ENCODE measurements around the gene COL26A1. TPM values are rescaled to one million over a fixed set of nuclear protein-coding genes. Genes with fewer than 3 reads are reported as not detected.

The COL26A1 gene
- total RNA-seq, 1 experiment from 2014 or later, result 0.43 TPM

DNA sequence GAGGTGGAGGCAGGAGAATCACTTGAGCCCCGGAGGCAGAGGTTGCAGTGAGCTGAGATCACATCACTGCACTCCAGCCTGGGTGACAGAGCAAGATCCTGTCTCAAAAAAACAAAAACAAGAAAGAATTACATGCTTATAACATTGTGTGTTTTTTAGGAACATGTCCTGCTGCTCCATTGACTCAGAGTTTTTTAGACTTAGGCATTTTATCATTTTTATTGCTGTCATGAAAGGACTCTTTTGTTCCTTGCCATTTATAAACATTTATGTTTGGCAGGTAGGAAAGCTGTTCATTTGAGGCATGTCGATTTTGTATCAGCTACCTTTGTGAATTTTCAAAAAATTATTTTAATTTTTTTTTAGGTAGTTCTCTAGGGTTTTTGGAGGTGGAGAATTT lies 20.3 kb downstream of the COL26A1 start:
- Histone ChIP-seq H3K4me1 (ENCODE audit: insufficient read depth, low read length, poor library complexity, severe bottlenecking) (no peaks in the 10 kb centered on the region), H3K27me3 (replicated peaks; ENCODE audit: insufficient read depth, low read depth, low read length, poor library complexity) (no peaks in the 10 kb centered on the region), H3K36me3 (ENCODE audit: insufficient read depth, low read length, poor library complexity, severe bottlenecking) (no peaks in the 10 kb centered on the region), H3K27ac (ENCODE audit: low read depth, low read length, poor library complexity, severe bottlenecking) (no peak overlapping the region), H3K9me3 (ENCODE audit: low read depth, low read length, poor library complexity, severe bottlenecking) (no peaks in the 10 kb centered on the region), H3K4me3 (ENCODE audit: low read depth, low read length, poor library complexity, severe bottlenecking) (no peak overlapping the region)
- ChIA-PET POLR2A (ENCODE audit: low non-redundant PET) (no interaction called here), CTCF (no interaction called here)
- no peak for DNase-seq (ENCODE audit: low spot score)
- intact Hi-C loops (cut with micrococcal nuclease; ENCODE audit: unreplicated experiment), result no loop called here
- TF ChIP-seq EZH2 (IDR thresholded peaks at IDR 0.05; ENCODE audit: borderline replicate concordance, low read depth, low read length, poor library complexity, severe bottlenecking), result no peak
- TF ChIP-seq, protein P1, sequence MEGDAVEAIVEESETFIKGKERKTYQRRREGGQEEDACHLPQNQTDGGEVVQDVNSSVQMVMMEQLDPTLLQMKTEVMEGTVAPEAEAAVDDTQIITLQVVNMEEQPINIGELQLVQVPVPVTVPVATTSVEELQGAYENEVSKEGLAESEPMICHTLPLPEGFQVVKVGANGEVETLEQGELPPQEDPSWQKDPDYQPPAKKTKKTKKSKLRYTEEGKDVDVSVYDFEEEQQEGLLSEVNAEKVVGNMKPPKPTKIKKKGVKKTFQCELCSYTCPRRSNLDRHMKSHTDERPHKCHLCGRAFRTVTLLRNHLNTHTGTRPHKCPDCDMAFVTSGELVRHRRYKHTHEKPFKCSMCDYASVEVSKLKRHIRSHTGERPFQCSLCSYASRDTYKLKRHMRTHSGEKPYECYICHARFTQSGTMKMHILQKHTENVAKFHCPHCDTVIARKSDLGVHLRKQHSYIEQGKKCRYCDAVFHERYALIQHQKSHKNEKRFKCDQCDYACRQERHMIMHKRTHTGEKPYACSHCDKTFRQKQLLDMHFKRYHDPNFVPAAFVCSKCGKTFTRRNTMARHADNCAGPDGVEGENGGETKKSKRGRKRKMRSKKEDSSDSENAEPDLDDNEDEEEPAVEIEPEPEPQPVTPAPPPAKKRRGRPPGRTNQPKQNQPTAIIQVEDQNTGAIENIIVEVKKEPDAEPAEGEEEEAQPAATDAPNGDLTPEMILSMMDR (conservative IDR thresholded peaks at IDR 0.05; ENCODE audit: low read depth, low read length), result no peak
- BruUV-seq (replicated peaks), result no TSS peak

DNA sequence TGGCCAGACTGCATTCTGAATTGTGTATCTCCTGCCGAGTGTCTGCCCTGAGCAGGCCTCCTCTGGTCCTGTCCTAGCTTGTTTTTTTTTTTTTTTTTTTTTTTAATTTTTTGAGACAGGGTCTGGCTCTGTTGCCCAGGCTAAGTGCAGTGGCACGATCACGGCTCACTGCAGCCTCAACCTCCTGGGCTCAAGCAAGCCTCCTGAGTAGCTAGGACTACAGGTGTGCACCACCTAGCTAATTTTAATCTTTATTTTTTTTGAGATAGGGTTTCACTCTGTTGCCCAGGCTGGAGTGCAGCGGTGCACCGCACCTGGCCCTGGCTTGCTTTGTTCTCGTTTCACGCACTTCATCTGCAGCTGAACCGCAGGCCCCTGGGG lies 23.5 kb downstream of the COL26A1 start:
- ChIA-PET POLR2A (ENCODE audit: low non-redundant PET) (no interaction called here), CTCF (interaction anchor here (0.6 kb wide), 1 partner anchor 53 kb away, joined by 3 read pairs; no protein-coding TSS in a partner anchor)
- DNase-seq (ENCODE audit: low spot score), result no peak
- Histone ChIP-seq H3K4me3 (ENCODE audit: low read depth, low read length, poor library complexity, severe bottlenecking) (no peak overlapping the region), H3K27ac (ENCODE audit: low read depth, low read length, poor library complexity, severe bottlenecking) (no peak overlapping the region), H3K27me3 (replicated peaks; ENCODE audit: insufficient read depth, low read depth, low read length, poor library complexity) (no peaks in the 10 kb centered on the region), H3K36me3 (ENCODE audit: insufficient read depth, low read length, poor library complexity, severe bottlenecking) (no peaks in the 10 kb centered on the region), H3K4me1 (ENCODE audit: insufficient read depth, low read length, poor library complexity, severe bottlenecking) (no peaks in the 10 kb centered on the region), H3K9me3 (ENCODE audit: low read depth, low read length, poor library complexity, severe bottlenecking) (no peaks in the 10 kb centered on the region)
- intact Hi-C loops (cut with micrococcal nuclease; ENCODE audit: unreplicated experiment), result no loop called here
- no TSS peak for BruUV-seq (replicated peaks)
- TF ChIP-seq, protein P1 (conservative IDR thresholded peaks at IDR 0.05; ENCODE audit: low read depth, low read length), result no peak
- TF ChIP-seq EZH2 (IDR thresholded peaks at IDR 0.05; ENCODE audit: borderline replicate concordance, low read depth, low read length, poor library complexity, severe bottlenecking), result no peak

DNA sequence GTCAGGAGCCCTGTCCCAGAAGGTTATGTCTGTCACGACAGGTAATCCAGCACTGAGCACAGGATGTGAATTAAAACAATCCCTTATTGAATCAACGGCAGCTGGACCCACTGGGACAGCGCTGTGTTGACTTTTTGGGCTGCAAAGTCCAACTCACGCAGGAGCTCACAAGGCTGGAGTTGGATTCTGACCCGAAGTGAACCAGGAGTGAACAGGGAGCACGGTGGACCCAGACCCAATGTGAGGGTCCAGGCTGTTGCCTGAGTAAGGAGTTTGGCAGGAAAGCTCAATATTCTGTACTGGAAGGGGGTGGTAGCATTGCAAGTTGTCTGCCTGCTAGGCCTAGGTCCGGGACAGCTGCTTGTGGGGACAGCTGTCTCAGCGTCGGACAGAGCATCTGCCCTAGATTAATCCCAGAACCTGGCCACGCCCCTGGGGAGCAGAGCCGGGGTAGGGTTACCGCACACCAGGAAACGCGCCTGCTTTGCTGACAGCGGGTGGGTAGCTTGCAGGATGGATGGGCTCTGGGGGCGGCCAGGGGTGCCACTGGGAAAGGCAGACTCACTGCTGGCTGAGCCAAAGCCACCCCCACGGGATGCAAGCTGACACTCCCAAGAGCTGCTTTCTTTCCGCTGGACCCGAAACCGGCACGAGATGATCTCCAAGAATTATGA lies 24.0 kb downstream of the COL26A1 start:
- peak; percentile 76 for DNase-seq (ENCODE audit: low spot score)
- POLR2A ChIA-PET (ENCODE audit: low non-redundant PET), result no interaction called here
- CTCF ChIA-PET, result no interaction called here
- BruUV-seq (replicated peaks), result no TSS peak
- no peak overlapping the region for H3K27ac ChIP-seq (ENCODE audit: low read depth, low read length, poor library complexity, severe bottlenecking)
- H3K9me3 ChIP-seq (ENCODE audit: low read depth, low read length, poor library complexity, severe bottlenecking), result no peaks in the 10 kb centered on the region
- H3K4me1 ChIP-seq (ENCODE audit: insufficient read depth, low read length, poor library complexity, severe bottlenecking), result no peaks in the 10 kb centered on the region
- TF ChIP-seq, protein P1 (conservative IDR thresholded peaks at IDR 0.05; ENCODE audit: low read depth, low read length), result no peak
- no peak for TF ChIP-seq EZH2 (IDR thresholded peaks at IDR 0.05; ENCODE audit: borderline replicate concordance, low read depth, low read length, poor library complexity, severe bottlenecking)
- intact Hi-C loops (cut with micrococcal nuclease; ENCODE audit: unreplicated experiment), result no loop called here
- no peaks in the 10 kb centered on the region for H3K27me3 ChIP-seq (replicated peaks; ENCODE audit: insufficient read depth, low read depth, low read length, poor library complexity)
- H3K36me3 ChIP-seq (ENCODE audit: insufficient read depth, low read length, poor library complexity, severe bottlenecking), result no peaks in the 10 kb centered on the region
- H3K4me3 ChIP-seq (ENCODE audit: low read depth, low read length, poor library complexity, severe bottlenecking), result peak overlapping the region; percentile 18

Data from A673 (cell line).